Measurements from ENCODE around the gene IL1RAPL2.

DNA sequence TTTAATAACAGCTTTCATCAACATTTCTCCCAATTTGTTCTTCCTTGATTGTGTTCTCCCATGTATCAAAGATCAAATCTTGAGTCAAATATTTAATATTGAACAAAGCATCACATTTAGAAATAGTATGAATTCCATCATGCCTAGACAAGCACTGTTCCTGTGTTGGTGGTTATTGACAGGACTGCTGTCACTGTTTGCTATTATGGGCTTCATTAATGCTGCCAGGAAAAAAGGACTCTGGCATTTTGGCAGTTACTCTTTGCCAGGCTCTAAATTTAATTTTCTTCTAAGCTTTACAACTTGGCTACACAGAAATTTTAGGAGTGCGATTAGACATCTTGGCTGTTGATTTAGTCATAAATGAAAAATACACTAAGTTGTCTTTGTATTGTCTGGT lies 960.4 kb downstream of the IL1RAPL2 start:
- no peak for TF ChIP-seq EZH2 (IDR thresholded peaks at IDR 0.05)
- TF ChIP-seq CTCF (IDR thresholded peaks at IDR 0.05) = no peak
- TF ChIP-seq EZH2phosphoT487 (IDR thresholded peaks at IDR 0.05) = no peak

Data from neural progenitor cell (in vitro differentiated cells).